ENCODE data around the gene USP5. TPM values are rescaled to one million over a fixed set of nuclear protein-coding genes. Genes with fewer than 3 reads are reported as not detected.

The USP5 gene
- total and polyA plus RNA-seq, 2 of the 8 experiments (the other 6 are each of a cell fraction or from before 2014, with no cell fraction given): 66.5 to 148 TPM

DNA sequence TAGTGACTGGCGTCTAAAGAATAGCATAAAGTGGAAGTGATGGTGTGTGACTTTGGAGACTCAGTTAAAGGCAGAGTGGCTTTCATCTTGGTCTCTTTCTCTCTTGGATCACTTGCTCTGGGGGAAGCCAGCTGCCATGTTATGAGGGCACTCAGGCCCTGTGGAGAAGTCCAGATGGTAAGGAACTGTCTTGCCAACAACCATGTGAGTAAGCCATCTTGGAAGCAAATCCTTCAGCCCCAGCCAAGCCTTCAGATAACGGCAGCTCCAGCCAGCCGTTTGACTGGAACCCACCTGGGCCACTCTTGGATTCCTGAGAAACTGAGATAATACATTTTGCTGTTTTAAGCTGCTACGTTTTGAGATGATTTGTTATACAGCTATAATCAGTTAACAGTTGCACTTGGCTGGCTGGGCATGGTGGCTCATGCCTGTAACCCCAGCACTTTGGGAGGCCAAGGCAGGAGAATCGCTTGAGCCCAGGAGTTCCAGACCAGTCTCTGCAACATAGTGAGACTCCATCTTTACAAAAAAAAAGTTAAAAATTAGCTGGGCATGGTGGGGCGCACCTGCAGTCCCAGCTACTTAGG, 45.0 kb downstream of the USP5 start (continued):
- no peak for TF ChIP-seq ASH2L (IDR thresholded peaks at IDR 0.05; ENCODE audit: low read length)
- TF ChIP-seq JUN (IDR thresholded peaks at IDR 0.05; ENCODE audit: low read depth, low read length): no peak
- TF ChIP-seq, protein P1, sequence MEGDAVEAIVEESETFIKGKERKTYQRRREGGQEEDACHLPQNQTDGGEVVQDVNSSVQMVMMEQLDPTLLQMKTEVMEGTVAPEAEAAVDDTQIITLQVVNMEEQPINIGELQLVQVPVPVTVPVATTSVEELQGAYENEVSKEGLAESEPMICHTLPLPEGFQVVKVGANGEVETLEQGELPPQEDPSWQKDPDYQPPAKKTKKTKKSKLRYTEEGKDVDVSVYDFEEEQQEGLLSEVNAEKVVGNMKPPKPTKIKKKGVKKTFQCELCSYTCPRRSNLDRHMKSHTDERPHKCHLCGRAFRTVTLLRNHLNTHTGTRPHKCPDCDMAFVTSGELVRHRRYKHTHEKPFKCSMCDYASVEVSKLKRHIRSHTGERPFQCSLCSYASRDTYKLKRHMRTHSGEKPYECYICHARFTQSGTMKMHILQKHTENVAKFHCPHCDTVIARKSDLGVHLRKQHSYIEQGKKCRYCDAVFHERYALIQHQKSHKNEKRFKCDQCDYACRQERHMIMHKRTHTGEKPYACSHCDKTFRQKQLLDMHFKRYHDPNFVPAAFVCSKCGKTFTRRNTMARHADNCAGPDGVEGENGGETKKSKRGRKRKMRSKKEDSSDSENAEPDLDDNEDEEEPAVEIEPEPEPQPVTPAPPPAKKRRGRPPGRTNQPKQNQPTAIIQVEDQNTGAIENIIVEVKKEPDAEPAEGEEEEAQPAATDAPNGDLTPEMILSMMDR (IDR thresholded peaks at IDR 0.05; ENCODE audit: control extremely low read depth in 1 of 3, insufficient read depth in 1 of 3, low read depth in 1 of 3, low read length in 3 of 3): no peak
- TF ChIP-seq CEBPB (IDR thresholded peaks at IDR 0.05; ENCODE audit: low read depth, low read length): no peak
- no peak for TF ChIP-seq BACH1 (IDR thresholded peaks at IDR 0.05; ENCODE audit: low read length)

Data from H1 (cell line).